IPS-NIHi11 (cell line): ENCODE results near the gene STARD13.

Source experiments
- DNase-seq: peaks from one replicate; pipeline ENCODE4 v3.0.0; 2012; ENCODE audit warnings: mixed read lengths, low spot score

STARD13 gene, protein sequence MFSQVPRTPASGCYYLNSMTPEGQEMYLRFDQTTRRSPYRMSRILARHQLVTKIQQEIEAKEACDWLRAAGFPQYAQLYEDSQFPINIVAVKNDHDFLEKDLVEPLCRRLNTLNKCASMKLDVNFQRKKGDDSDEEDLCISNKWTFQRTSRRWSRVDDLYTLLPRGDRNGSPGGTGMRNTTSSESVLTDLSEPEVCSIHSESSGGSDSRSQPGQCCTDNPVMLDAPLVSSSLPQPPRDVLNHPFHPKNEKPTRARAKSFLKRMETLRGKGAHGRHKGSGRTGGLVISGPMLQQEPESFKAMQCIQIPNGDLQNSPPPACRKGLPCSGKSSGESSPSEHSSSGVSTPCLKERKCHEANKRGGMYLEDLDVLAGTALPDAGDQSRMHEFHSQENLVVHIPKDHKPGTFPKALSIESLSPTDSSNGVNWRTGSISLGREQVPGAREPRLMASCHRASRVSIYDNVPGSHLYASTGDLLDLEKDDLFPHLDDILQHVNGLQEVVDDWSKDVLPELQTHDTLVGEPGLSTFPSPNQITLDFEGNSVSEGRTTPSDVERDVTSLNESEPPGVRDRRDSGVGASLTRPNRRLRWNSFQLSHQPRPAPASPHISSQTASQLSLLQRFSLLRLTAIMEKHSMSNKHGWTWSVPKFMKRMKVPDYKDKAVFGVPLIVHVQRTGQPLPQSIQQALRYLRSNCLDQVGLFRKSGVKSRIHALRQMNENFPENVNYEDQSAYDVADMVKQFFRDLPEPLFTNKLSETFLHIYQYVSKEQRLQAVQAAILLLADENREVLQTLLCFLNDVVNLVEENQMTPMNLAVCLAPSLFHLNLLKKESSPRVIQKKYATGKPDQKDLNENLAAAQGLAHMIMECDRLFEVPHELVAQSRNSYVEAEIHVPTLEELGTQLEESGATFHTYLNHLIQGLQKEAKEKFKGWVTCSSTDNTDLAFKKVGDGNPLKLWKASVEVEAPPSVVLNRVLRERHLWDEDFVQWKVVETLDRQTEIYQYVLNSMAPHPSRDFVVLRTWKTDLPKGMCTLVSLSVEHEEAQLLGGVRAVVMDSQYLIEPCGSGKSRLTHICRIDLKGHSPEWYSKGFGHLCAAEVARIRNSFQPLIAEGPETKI

DNA sequence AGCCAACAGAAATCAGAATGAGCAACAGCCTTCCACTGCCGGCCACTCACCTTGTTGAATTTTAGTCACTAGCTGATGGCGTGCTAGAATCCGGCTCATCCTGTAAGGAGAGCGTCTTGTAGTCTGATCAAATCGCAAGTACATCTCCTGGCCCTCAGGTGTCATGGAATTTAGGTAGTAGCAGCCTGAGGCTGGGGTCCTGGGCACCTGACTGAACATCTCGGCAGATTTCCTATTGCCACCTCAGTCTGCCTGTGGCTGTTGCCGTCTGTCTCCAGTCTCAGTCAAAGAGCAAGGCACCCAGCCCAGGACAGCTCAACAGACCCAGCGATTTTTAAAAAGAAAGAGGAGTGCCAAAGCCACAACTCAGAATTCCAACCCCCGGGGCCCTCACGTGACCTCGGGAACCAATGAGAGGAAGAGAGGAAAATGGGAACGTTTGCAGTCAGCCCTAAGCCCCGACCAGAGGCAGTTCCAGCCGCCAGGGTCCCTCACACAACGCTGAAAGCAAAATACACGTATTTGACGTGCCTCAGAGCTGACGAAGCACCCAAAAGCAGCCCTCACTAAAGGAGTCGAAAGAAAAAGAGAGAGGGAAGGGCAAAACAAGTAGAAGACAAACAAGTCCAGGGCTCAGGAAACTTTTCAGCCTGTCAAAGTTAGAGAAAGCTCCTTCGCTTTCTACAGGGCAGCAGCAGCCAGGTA lies at the start of gene STARD13:
Gene STARD13, minus strand, starts transcription at position 336 of the 705 bp plus-strand sequence. Its CDS starts 117 bp downstream, at position 219.
- DNase-seq = peak; percentile 94

DNA sequence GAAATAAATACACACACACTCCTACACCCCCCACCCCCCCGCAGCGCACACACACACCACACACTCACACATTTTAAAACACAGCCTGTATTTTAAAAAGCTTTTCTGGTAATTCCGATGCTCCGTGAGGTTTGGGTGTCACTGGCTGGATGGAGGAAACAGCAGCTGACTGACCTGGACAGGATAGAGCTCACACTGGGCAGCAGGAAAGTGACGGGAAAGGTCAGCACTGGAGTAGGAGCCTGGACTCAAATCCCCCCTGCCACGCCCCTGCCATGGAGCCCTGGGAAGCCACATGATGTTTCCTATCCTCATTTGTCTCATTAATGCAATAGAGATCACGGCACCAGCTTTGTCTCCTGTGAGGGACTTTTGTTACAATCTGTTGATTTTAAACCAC lies 49.3 kb upstream of the STARD13 start:
- DNase-seq = no peak

DNA sequence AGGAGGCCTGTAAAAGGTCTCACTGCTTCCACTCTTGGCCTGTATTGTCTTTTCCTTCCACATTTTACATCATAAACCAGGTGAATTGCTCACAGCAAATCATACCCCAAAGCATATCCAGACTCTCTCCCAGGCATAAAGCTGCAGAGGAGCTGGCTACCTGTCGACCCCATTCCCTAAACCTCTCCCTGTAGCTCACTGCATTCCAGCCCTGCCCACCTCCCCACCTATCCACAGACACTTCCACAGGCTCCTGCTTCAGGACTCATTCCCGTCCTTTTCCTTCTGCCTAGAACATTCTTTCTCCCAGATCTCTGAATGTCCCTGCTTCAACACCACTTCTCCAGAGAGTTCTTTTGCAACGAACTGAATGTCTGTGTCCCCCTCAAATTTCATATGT lies 46.4 kb upstream of the STARD13 start:
- DNase-seq = no peak

DNA sequence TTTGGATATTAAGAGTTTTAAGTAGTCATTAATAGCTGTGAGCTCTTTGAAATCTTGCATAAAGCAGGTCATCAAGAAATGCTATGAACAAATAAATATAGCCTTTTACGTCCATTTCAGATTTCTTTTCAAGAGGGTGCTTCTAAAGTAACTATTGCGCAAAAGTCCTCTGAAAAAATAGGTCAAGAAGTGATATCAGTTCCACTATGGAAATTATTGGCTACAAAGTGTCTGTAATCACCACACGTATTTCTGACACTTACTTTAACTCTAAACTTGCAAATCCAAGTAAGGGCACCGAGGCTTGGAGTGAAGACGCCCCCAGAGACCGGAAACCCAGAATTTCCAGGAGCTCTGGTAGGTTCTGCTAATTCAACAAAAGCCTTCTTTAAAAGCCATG lies 44.9 kb upstream of the STARD13 start:
- DNase-seq = no peak

DNA sequence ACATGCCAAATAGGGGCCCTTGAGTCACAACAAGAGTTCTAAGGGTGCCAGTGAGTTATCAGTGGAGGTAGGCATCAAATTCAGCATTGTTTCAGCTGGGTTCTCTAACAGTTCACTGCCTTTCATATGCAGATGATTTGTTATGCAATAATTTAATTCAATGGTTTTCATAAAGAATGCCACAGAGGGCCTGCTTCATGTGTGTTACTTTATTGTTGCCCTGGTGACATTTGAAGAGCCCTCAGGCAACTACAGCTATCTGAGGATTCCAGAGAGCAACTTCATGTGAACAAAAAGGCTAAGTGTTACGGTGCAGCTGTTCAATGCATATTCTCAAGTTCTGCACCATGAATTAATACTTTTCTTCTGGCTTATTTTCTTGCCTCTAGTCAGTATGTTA lies 43.1 kb upstream of the STARD13 start:
- no peak for DNase-seq

DNA sequence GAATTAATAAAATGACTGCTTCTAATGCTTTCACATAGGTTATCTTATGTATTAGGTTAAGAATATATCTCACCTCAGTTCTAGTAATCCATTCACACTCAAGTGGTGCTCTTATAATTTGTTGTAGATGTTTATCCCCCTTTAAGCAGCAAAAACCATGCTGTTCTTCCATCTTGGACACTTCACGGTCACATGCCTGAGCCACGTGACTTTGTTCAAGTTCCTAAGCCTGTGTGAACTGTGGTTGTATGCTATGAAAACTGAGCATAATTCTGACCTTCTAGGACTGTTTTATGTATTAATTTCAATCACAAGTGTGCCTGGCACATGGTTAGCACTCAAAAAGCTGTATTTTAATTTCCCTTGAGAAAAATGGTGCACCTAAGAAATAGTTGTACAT lies 41.2 kb upstream of the STARD13 start:
- no peak for DNase-seq

DNA sequence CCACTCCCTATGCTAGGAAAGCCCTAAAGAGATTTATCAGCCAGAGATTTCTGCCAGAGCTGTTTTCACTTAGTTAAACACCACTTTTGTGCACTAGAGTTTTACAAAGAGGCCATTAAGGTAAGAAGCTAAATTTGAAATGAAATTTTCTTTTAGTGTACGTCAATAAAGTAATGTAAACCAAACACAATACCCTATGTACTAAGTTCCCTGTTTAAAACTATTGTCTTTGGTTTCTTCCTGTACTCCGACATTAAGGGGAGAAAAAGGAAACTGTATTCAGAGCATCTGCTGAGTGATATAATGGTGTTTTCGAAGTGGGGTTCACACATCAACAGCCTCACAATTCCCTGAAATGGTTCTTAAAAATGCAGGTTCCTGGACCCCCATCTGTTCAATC lies 40.7 kb upstream of the STARD13 start:
- no peak for DNase-seq

DNA sequence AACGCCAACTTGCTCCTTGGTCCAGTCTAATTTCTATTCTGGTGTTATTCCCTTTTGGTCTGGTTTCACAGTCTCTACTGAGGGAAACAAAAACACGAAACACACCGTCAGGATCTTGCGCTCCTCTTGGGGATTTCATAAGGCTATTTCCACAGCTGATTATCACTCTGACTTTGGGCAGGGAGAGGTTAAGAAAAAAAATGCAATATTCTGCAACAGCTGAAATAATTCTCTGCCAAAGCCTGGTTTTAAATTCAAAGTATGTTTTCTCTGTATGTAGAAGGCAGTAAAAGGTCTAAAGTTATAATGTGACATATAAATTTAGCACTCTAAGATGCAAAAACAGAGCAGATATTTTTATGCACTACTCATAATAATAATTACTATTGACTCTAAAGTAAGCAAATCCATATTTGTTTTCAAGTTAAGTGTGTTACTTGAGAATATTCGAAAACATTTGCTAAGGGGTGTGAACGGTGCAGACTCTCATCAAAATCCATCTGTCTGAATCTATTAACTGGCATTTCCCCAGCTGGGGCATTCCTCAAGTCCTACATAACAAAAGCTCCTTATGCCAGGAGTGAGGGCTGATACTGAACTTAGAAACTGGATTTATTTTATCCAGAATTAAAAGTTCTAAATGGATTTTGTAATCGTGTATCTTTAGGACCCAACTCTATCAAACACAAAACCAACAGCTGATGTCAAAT lies 38.4 kb upstream of the STARD13 start:
- DNase-seq = no peak

DNA sequence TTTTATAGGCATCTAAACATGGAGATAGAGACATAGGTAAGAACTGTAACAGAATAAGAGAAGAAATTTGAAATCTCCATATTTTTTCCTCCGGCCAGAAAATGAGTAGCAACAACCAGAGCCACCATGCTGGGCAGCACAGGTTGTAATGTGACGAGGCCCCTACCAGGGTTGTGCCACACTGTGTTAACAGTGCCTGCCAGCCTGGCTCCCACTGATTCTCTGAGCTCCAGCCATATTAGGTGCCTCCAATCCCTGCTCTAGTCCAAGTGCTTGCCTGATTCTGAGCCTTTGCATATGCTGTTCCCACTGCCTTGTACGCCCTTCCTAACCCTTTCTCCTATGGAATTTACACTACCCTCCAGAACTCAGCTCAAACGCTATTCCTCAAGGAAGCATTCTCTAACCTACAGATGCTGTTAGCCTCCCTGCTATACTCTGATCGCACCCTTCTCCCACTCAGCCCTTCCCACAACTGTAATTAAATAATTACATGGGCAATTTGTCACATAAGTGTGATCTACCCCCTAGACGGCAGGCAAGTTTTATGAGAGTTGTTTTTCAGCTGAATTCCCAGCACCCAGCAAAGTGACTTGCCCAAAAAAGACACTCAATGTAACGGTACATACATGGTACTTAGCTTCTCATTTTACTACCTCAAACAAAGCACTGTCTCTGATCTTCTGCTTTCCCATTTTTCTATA lies 37.6 kb upstream of the STARD13 start:
- no peak for DNase-seq

DNA sequence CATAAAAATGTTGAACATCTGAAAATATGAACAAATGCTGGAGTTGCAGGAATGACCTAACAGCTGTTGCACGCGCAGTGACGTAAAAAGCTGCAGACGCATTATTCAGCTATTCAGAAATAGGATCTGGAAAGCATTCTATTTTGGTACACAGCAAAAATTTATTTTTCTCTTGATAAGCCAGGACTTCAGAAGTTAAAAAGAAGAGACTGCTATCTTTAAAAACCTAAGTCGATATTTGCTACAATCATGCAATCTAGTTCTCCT lies 36.9 kb upstream of the STARD13 start:
- DNase-seq = no peak

DNA sequence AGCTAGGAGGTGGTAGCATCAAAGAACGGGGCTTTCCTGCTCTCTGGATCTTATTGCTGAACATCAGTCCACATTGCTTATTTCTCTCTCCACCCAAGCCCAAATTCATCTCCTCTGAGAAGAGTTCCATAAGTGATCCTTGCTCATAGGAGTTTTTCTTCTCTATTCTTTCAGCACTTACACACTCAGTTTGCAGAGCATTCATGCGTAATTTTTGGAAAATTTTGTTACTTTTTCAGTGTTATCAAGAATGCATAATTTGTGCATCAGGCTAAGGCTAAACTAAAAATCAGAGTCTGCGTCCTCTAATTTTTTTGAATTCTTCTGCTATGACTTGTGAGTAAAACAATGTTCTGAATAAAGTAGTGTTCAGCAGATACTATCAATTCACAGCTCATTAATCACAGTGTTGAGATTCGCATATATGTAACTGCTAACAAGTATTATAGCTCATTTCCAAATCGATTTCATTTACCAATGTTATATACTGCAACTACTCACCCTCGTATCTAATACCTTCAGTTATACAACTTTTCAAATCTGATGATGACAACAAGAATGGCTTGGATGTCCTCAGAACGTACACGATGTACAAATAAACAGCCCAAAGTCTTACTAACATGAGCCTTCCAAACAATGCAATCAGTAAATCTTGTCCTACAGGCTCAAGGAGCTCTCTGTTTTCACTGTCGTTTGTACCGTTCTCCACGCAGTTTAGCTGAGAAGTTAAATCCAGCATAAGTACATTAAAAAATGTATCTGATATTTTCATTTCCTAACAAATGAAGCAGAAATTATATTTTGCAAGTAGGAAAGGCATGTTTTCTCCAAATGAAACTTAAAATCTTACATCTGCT lies 36.4 kb upstream of the STARD13 start:
- no peak for DNase-seq

DNA sequence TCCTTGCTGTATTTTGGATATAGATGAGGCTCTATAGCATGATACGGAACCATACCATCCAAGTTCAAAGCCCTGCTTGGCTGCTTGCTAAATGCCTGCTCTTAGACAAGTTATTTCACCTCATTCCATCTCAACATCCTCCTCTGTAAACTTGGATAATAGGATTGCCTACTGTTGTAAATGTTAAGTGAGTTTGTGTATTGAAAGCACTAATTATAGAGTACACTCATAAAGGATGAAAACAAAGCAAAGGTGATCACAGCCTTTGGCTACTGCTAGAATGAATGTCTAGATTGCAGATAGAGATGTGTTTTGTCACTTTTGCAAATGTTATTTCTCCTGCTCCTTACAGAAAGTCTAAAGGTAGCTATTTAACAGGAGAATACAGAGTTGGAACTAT lies 34.3 kb upstream of the STARD13 start:
- DNase-seq = no peak

DNA sequence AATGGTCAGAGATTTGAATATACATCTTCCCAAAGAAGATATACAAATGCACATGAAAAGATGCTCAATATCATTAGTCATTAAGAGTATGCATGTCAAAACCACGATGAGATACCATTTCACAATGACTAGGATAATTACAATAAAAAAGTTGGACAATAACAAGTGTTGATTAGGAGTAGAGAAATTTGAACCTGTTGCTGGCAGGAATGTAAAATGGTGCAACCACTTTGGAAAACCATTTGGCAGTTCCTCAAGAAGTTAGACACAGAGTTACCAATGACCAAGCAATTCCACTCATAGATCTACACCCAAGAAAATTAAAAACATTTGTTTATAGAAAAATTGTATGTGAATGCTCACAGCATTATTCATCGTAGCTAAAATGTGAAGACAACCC lies 33.2 kb upstream of the STARD13 start:
- no peak for DNase-seq

DNA sequence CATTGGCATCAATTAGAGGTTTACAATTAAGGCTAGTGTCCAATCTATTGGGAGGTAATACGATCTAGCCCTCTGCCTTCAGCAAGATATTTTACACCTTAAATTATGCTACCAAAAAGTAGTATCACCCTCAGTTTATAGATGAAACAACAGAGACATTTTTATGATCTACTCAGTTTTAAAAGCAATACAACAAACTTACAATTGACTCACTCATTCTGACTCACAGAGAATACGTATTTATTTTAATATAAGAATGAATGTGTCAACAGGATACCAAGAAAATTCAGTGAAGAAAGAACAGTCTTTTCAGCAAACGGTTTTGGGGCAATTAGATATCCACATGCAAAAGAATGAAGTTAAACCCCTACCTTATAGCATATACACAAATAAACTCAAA lies 32.5 kb upstream of the STARD13 start:
- DNase-seq = no peak

DNA sequence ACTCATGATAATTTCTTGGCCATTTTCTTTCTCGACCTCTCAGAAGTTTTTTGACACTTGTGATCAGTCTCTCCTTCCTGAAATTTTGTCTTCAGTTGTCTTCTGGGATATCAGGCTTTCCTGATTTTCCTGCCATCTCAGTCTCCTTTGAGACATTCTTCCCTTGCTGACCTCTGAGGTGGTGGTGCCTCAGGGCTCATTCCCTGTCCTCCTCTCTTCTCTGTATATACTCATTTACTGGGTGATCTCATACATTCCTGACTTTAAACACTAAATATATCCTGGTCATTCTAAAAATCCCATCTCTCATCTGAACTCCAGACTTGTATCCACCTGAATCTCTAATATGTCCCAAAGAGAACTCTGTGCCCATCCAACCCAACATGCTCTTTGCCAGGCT lies 31.3 kb upstream of the STARD13 start:
- no peak for DNase-seq

DNA sequence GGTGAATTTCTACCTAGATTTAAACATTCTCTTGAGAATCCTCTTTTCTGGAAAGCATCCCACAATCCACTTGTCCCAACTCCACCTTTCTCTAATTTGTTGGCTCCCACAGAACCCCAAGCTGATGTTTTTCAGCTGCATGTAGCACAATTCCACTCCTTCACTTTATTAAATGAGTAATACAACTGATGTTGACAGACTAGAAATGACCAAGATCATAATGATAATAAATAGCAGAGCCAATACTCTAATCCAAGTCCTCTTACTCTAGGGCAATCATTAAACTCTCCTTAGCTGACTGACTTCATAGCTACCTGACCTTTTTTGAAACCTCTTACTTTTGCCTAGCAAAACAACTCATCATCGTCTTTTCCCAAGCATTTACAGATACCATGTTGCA lies 27.9 kb upstream of the STARD13 start:
- no peak for DNase-seq

DNA sequence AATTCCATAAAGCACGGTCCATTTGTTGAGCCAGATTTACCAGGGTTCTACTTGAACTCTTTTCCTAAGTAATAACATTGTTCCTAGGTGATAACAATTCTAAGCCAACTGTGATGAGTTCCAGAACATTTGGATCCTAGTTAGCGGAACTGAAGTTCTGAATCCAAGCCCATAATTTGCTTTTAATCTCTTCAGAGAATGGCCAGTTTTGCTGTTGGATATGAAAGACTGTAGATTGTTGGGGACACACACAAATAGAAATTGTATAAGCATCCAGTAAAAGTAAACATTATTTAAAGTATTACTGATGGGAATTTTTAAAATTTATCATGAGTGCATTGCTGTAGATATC lies 27.3 kb upstream of the STARD13 start:
- no peak for DNase-seq

DNA sequence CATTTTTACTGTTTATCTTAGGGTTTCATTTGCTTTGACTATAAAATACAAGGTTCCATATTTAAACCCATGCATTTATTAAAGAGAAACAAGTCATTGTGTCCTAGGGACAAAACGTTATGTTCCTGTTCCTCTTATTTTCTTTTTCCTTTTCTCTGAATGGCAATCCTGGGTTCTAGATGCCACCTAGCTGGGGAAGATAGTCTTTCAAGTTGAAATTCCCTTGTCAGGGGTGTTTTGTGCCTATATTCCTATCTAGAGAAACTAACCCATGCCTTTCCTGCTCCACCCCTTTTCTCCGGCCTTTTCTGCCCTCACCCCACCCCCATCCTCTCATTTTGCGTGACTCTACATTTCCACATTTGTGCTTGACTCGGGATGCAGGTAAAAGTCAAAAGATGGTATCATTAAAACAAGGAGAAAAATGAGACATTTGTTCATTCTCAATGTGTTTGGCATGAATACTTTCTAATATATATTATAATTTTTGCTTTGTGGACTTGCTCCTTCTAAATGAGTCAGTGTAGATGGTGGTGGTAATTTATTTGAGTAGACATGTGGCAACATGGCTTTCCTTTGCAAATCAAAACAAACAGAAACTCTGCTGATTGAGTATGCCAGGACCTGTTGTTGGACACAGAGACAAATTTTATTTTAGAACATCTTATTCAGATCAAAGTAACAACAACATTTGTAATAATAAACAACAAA lies 26.8 kb upstream of the STARD13 start:
- peak; percentile 18 for DNase-seq

DNA sequence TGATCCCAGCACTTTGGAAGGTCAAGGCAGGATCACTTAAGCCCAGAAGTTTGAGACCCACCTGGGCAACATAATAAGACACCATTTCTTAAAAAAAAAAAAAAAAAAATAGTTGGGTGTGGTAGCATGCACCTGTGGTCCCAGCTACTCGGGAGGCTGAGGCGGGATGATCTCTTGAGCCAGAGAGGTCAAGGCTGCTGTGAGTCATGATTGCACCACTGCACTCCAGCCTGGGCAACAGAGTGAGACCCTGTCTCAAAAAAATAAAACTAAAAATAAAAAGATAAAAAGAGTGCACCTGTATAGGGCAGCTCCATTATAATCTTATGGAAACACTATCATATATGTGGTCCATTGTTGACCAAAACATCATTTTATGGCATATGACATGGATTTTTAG lies 25.5 kb upstream of the STARD13 start:
- no peak for DNase-seq
